Endothelial cell (in vitro differentiated cells): ENCODE measurements around the gene BCKDK. TPM values are rescaled to one million over a fixed set of nuclear protein-coding genes. Genes with fewer than 3 reads are reported as not detected.

ENCODE experiments used
- DNase-seq: peaks from one replicate; pipeline ENCODE4 v3.0.0; 2021; ENCODE audit warnings: low spot score
- H3K27ac Mint-ChIP-seq: one replicate; pipeline ENCODE4 v1.8.0; 2021; ENCODE audit warnings: mixed read lengths, inconsistent platforms; ENCODE audit not compliant: unreplicated experiment
- H3K27me3 Mint-ChIP-seq: one replicate; pipeline ENCODE4 v1.8.0; 2021; ENCODE audit warnings: mild to moderate bottlenecking, moderate library complexity, mixed read lengths, inconsistent platforms; ENCODE audit not compliant: unreplicated experiment
- H3K36me3 Mint-ChIP-seq: one replicate; pipeline ENCODE4 v1.8.0; 2021; ENCODE audit warnings: mild to moderate bottlenecking, low read depth, mixed read lengths, inconsistent platforms; ENCODE audit not compliant: unreplicated experiment
- H3K4me1 Mint-ChIP-seq: one replicate; pipeline ENCODE4 v1.8.0; 2021; ENCODE audit warnings: mild to moderate bottlenecking, mixed read lengths, inconsistent platforms; ENCODE audit not compliant: unreplicated experiment
- H3K4me3 Mint-ChIP-seq: one replicate; pipeline ENCODE4 v1.8.0; 2021; ENCODE audit warnings: mild to moderate bottlenecking, mixed read lengths, inconsistent platforms; ENCODE audit not compliant: unreplicated experiment
- H3K9me3 Mint-ChIP-seq: one replicate; pipeline ENCODE4 v1.8.0; 2021; ENCODE audit warnings: mixed read lengths, inconsistent platforms; ENCODE audit not compliant: unreplicated experiment
- total RNA-seq: library from RNA; stranded (reverse); fragmentation: NEBNext Ultra II Directional; extraction: Animal tissue kit (Norgen Biotek cat#: 25700); gene quantifications from one replicate; pipeline ENCODE4 v1.2.1, GENCODE V29; 2021; ENCODE audit not compliant: unreplicated experiment
- TF ChIP-seq, protein P1 (sequence below): fragments of 200-600 bp; sonication (generic); IDR thresholded peaks from one replicate; pipeline ENCODE4 v1.5.0; 2021; ENCODE audit warnings: antibody characterized with exemption; ENCODE audit not compliant: unreplicated experiment

BCKDK gene
- total RNA-seq, 1 donor from 2014 or later = 56.8 TPM

DNA sequence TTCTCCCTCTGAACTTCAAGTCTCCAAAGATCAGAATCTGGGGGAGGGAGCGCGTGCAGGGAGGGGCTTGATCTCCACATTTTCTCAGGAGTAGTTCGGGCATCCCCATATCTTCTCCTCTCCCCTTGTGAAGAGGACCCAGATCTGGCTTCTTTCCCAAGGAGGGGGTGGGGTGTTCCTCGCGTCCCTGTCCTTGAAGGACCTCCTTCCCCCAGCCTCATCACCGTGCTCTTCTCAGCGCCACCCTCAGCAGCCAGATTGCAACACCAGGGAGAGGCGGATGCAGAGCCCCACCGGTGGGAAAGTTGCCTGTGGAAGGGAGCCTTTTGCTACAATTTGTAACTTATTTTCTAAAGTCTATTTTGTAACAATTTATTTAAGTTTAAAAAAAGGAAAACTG lies 25.1 kb upstream of the BCKDK start:
- Mint-ChIP-seq H3K4me1 (peaks cover 2% of the 10 kb centered on the region), H3K9me3 (no peaks in the 10 kb centered on the region), H3K4me3 (no peak overlapping the region), H3K27me3 (peaks cover 26% of the 10 kb centered on the region), H3K36me3 (peaks cover 28% of the 10 kb centered on the region), H3K27ac (no peak overlapping the region)
- TF ChIP-seq, protein P1, sequence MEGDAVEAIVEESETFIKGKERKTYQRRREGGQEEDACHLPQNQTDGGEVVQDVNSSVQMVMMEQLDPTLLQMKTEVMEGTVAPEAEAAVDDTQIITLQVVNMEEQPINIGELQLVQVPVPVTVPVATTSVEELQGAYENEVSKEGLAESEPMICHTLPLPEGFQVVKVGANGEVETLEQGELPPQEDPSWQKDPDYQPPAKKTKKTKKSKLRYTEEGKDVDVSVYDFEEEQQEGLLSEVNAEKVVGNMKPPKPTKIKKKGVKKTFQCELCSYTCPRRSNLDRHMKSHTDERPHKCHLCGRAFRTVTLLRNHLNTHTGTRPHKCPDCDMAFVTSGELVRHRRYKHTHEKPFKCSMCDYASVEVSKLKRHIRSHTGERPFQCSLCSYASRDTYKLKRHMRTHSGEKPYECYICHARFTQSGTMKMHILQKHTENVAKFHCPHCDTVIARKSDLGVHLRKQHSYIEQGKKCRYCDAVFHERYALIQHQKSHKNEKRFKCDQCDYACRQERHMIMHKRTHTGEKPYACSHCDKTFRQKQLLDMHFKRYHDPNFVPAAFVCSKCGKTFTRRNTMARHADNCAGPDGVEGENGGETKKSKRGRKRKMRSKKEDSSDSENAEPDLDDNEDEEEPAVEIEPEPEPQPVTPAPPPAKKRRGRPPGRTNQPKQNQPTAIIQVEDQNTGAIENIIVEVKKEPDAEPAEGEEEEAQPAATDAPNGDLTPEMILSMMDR = no peak
- no peak for DNase-seq

- TF ChIP-seq, protein P1 = no peak
- H3K27ac Mint-ChIP-seq = no peak overlapping the region
- no peak overlapping the region for H3K4me3 Mint-ChIP-seq
- peaks cover 2% of the 10 kb centered on the region for H3K4me1 Mint-ChIP-seq
- peaks cover 23% of the 10 kb centered on the region for H3K36me3 Mint-ChIP-seq
- peaks cover 23% of the 10 kb centered on the region for H3K27me3 Mint-ChIP-seq
- DNase-seq = no peak
- H3K9me3 Mint-ChIP-seq = no peaks in the 10 kb centered on the region
These were observed 24.6 kb upstream of the BCKDK start for GRCh38 chr16:31083556-31083955.

- DNase-seq = no peak
- Mint-ChIP-seq H3K9me3 (no peaks in the 10 kb centered on the region), H3K27ac (no peak overlapping the region), H3K27me3 (peaks cover 23% of the 10 kb centered on the region), H3K36me3 (peaks cover 20% of the 10 kb centered on the region), H3K4me3 (no peak overlapping the region), H3K4me1 (peaks cover 2% of the 10 kb centered on the region)
- TF ChIP-seq, protein P1 = no peak
These were observed 24.2 kb upstream of the BCKDK start for GRCh38 chr16:31083981-31084380.

GRCh38 chr16:31084584-31085302 lies 23.4 kb upstream of the BCKDK start:
- peaks cover 21% of the 10 kb centered on the region for H3K27me3 Mint-ChIP-seq
- peaks cover 20% of the 10 kb centered on the region for H3K36me3 Mint-ChIP-seq
- TF ChIP-seq, protein P1 = no peak
- peaks cover 2% of the 10 kb centered on the region for H3K4me1 Mint-ChIP-seq
- no peaks in the 10 kb centered on the region for H3K9me3 Mint-ChIP-seq
- no peak overlapping the region for H3K4me3 Mint-ChIP-seq
- DNase-seq = no peak
- no peak overlapping the region for H3K27ac Mint-ChIP-seq

GRCh38 chr16:31085411-31085810 lies 22.8 kb upstream of the BCKDK start:
- TF ChIP-seq, protein P1 = no peak
- H3K4me3 Mint-ChIP-seq = no peak overlapping the region
- H3K4me1 Mint-ChIP-seq = peaks cover 2% of the 10 kb centered on the region
- no peaks in the 10 kb centered on the region for H3K9me3 Mint-ChIP-seq
- H3K36me3 Mint-ChIP-seq = peaks cover 20% of the 10 kb centered on the region
- peaks cover 21% of the 10 kb centered on the region for H3K27me3 Mint-ChIP-seq
- H3K27ac Mint-ChIP-seq = peak overlapping the region; percentile 39
- no peak for DNase-seq
